Heart left ventricle (tissue), 16 donors: ENCODE data around the gene PLEKHN1. TPM values are rescaled to one million over a fixed set of nuclear protein-coding genes. Genes with fewer than 3 reads are reported as not detected.

Experiments
- ATAC-seq, 4 donors: fragments of 200-7000 bp; cut with Tn5 transposase; one replicate each; pipeline ENCODE4 v1.9.1; 2020 to 2022; ENCODE audit warnings: moderate library complexity in 4 of 4, mild to moderate bottlenecking in 3 of 4, moderate number of reproducible peaks in 1 of 4
- DNase-seq, 5 donors: peaks; one replicate each; pipeline ENCODE4 v3.0.0-alpha.2; 2020
- H3K27ac ChIP-seq, 12 donors: fragments of 200-600 bp; sonication (generic) in 4 of 12; one replicate each; pipeline versions ENCODE4 v1.5.0 to v1.8.0; 2016 to 2022; ENCODE audit warnings: mild to moderate bottlenecking in 2 of 12
- H3K27me3 ChIP-seq, 9 donors: fragments of 200-600 bp; sonication (generic) in 2 of 9; one replicate each; pipeline versions ENCODE4 v1.5.1 to v1.8.0; 2016 to 2022; ENCODE audit warnings: mild to moderate bottlenecking in 3 of 9
- H3K36me3 ChIP-seq, 9 donors: fragments of 200-600 bp; sonication (generic) in 2 of 9; one replicate each; pipeline versions ENCODE4 v1.5.0 to v1.8.0; 2018 to 2022; ENCODE audit warnings: mild to moderate bottlenecking in 2 of 9
- H3K4me1 ChIP-seq, 12 donors: fragments of 200-600 bp; sonication (generic) in 4 of 12; one replicate each; pipeline versions ENCODE4 v1.5.0 to v1.8.0; 2016 to 2022; ENCODE audit warnings: mild to moderate bottlenecking in 3 of 12
- H3K4me3 ChIP-seq, 12 donors: fragments of 200-600 bp; sonication (generic) in 4 of 12; one replicate each; pipeline versions ENCODE4 v1.5.0 to v1.8.0; 2017 to 2022; ENCODE audit warnings: mild to moderate bottlenecking in 9 of 12, moderate library complexity in 4 of 12
- H3K9me3 ChIP-seq, 12 donors: fragments of 200-600 bp; sonication (generic) in 4 of 12; one replicate each; pipeline versions ENCODE4 v1.5.0 to v1.8.0; 2016 to 2022; ENCODE audit warnings: mild to moderate bottlenecking in 1 of 12
- POLR2A ChIP-seq, 2 donors: fragments of 450-650 bp; IDR thresholded peaks; one replicate each; pipeline ENCODE4 v1.6.1; 2017; ENCODE audit warnings: antibody characterized with exemption in 2 of 2, mild to moderate bottlenecking in 2 of 2, moderate library complexity in 2 of 2
- WGBS, 4 donors: extraction: QIAGEN DNeasy Blood & Tissue Kit in 2 of 4; methylation state at CpG; one replicate each; pipeline versions ENCODE4 v1.1.5 to v1.1.7; 2013 to 2018; 5-methylcytosine and 5-hydroxymethylcytosine counted together
- intact Hi-C, 10 donors: fragments of 100-400 bp; cut with DNase I; formaldehyde crosslinking; loops; one replicate each; pipeline versions ENCODE4 v1.11.1 to v1.14.2; 2022
- polyA plus RNA-seq, 2 donors: library from polyadenylated mRNA; stranded (reverse); fragments of 200-250 nt; gene quantifications; one replicate each; pipeline ENCODE4 v1.2.3, GENCODE V29; 2013
- total RNA-seq, 9 donors: library from RNA; depleted of rRNA in 2 of 9; stranded (reverse); fragments of >200 nt in 2 of 9; fragmentation: NEBNext Ultra II Directional in 3 of 9; extraction: Animal tissue kit (Norgen Biotek cat#: 25700) in 3 of 9; gene quantifications; one replicate each; pipeline versions ENCODE4 v1.1.0 to v1.2.4, GENCODE V29; 2016 to 2023
- TF ChIP-seq, protein P1 (sequence below), 12 donors: fragments of 200-600 bp; sonication (generic) in 4 of 12; IDR thresholded peaks; one replicate each; pipeline versions ENCODE4 v1.5.0 to v1.8.0; 2018 to 2022; ENCODE audit warnings: antibody characterized with exemption in 12 of 12, mild to moderate bottlenecking in 5 of 12
- donor health status: ischemic (EF 13 %, LVEDD 7.1; RV severe dilation, severe dysfunction).
- donor health status: healthy with polysubstance abuse.
- donor health status: DM: no; HTN: yes; CAD: no.
- donor health status: DM: no; HTN: no; CAD: no.
- donor health status: ischemic (EF 25% LVEDD 6.9; RV normal size, moderate dysfunction).
- donor health status: ischemic (EF 25% LVEDD 5.7; RV mildly dilated, moderate dysfunction).
- donor health status: healthy.
- donor health status: DM: yes; HTN: yes; CAD: no.
- donor health status: ischemic (EF 35%, LVEDD 5.7; RV mildly dilated, moderate dysfunction).
- donor health status: nonischemic (EF 11% LVEDD 7.7; RV severe dilation, severe dysfunction).
- donor health status: DM: yes; HTN: yes; CAD: no.
- donor health status: PGD.
- donor health status: ischemic (EF 29% LVEDD 5.4; RV normal size, mild dysfunction).
- donor health status: nonischemic (EF 23%, LVEDD 6.1; RV moderate dilation, normal function).

The PLEKHN1 gene
- total and polyA plus RNA-seq, 11 donors, result 0.15 to 0.63 (median 0.26) TPM; not detected in 7

GRCh38 chr1:930633-931138, 35.6 kb upstream of the PLEKHN1 start:
- ATAC-seq, result no peak
- no peak for TF ChIP-seq POLR2A (IDR thresholded peaks at IDR 0.05)
- TF ChIP-seq, protein P1, sequence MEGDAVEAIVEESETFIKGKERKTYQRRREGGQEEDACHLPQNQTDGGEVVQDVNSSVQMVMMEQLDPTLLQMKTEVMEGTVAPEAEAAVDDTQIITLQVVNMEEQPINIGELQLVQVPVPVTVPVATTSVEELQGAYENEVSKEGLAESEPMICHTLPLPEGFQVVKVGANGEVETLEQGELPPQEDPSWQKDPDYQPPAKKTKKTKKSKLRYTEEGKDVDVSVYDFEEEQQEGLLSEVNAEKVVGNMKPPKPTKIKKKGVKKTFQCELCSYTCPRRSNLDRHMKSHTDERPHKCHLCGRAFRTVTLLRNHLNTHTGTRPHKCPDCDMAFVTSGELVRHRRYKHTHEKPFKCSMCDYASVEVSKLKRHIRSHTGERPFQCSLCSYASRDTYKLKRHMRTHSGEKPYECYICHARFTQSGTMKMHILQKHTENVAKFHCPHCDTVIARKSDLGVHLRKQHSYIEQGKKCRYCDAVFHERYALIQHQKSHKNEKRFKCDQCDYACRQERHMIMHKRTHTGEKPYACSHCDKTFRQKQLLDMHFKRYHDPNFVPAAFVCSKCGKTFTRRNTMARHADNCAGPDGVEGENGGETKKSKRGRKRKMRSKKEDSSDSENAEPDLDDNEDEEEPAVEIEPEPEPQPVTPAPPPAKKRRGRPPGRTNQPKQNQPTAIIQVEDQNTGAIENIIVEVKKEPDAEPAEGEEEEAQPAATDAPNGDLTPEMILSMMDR (IDR thresholded peaks at IDR 0.05), result no peak
- Histone ChIP-seq H3K4me1 (peaks cover 0 to 14% (median 11%) of the 10 kb centered on the region in 12 donors), H3K9me3 (no peaks in the 10 kb centered on the region), H3K27ac (no peak overlapping the region), H3K36me3 (no peaks in the 10 kb centered on the region), H3K27me3 (peaks cover 7 to 71% (median 42%) of the 10 kb centered on the region in 9 donors), H3K4me3 (no peak overlapping the region)
- intact Hi-C loops, result no loop called here
- no peak for DNase-seq
- WGBS, 4 donors, result 69 to 88% (median 73%) methylated on average over 6 to 18 of the region's 18 CpGs

GRCh38 chr1:931380-932172, 34.7 kb upstream of the PLEKHN1 start:
- ATAC-seq (no peak), DNase-seq (no peak)
- H3K9me3 ChIP-seq, result no peaks in the 10 kb centered on the region
- no peak for TF ChIP-seq POLR2A (IDR thresholded peaks at IDR 0.05)
- TF ChIP-seq, protein P1 (IDR thresholded peaks at IDR 0.05), result no peak
- intact Hi-C loops, result no loop called here
- H3K4me1 ChIP-seq, result peaks cover 0 to 17% (median 10%) of the 10 kb centered on the region in 12 donors
- no peak overlapping the region for H3K27ac ChIP-seq
- H3K4me3 ChIP-seq, result no peak overlapping the region
- H3K27me3 ChIP-seq, result peaks cover 0 to 71% (median 41%) of the 10 kb centered on the region in 9 donors
- 44 to 56% (median 53%) methylated on average over 15 of the region's 15 CpGs for WGBS, 4 donors
- H3K36me3 ChIP-seq, result no peaks in the 10 kb centered on the region

GRCh38 chr1:932173-932510, 34.1 kb upstream of the PLEKHN1 start:
- TF ChIP-seq, protein P1 (IDR thresholded peaks at IDR 0.05), result no peak
- TF ChIP-seq POLR2A (IDR thresholded peaks at IDR 0.05), result no peak
- DNase-seq (no peak), ATAC-seq (no peak)
- H3K27ac ChIP-seq, result no peak overlapping the region
- peaks cover 0 to 17% (median 10%) of the 10 kb centered on the region in 12 donors for H3K4me1 ChIP-seq
- no peak overlapping the region for H3K4me3 ChIP-seq
- H3K36me3 ChIP-seq, result no peaks in the 10 kb centered on the region
- intact Hi-C loops, result no loop called here
- 57 to 72% (median 62%) methylated on average over 15 to 16 of the region's 16 CpGs for WGBS, 4 donors
- no peaks in the 10 kb centered on the region for H3K9me3 ChIP-seq
- H3K27me3 ChIP-seq, result peaks cover 0 to 71% (median 41%) of the 10 kb centered on the region in 9 donors

GRCh38 chr1:932776-933602, 33.3 kb upstream of the PLEKHN1 start:
- Histone ChIP-seq H3K27ac (no peak overlapping the region), H3K4me3 (no peak overlapping the region), H3K27me3 (peaks cover 0 to 71% (median 36%) of the 10 kb centered on the region in 9 donors), H3K36me3 (no peaks in the 10 kb centered on the region), H3K9me3 (no peaks in the 10 kb centered on the region), H3K4me1 (peaks cover 0 to 17% (median 10%) of the 10 kb centered on the region in 12 donors)
- DNase-seq (no peak), ATAC-seq (no peak)
- TF ChIP-seq, protein P1 (IDR thresholded peaks at IDR 0.05), result no peak
- no peak for TF ChIP-seq POLR2A (IDR thresholded peaks at IDR 0.05)
- intact Hi-C loops, result no loop called here
- 72 to 77% (median 75%) methylated on average over 24 to 25 of the region's 25 CpGs for WGBS, 4 donors
